ENCODE results near the gene TTLL11.

DNA sequence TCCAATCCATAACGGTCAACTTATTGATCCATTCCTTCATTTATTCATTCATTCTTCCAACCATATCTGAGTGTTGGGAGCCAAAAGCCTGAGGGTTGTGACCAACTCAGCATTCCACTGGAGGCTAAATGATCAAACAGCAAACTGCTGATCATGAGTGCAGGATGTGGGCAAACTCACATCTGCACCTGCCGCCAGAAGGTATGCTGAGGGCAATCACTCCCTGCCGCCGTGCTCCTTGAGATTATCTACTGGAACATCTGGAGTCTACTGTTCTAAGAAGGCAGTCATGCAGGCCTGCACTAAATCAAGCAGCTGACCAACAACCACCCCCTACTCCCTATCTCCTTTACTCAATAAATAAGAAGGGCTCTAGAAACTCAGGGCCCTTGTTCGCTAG is 184.0 kb downstream of the TTLL11 start:
- TF ChIP-seq, protein P1, sequence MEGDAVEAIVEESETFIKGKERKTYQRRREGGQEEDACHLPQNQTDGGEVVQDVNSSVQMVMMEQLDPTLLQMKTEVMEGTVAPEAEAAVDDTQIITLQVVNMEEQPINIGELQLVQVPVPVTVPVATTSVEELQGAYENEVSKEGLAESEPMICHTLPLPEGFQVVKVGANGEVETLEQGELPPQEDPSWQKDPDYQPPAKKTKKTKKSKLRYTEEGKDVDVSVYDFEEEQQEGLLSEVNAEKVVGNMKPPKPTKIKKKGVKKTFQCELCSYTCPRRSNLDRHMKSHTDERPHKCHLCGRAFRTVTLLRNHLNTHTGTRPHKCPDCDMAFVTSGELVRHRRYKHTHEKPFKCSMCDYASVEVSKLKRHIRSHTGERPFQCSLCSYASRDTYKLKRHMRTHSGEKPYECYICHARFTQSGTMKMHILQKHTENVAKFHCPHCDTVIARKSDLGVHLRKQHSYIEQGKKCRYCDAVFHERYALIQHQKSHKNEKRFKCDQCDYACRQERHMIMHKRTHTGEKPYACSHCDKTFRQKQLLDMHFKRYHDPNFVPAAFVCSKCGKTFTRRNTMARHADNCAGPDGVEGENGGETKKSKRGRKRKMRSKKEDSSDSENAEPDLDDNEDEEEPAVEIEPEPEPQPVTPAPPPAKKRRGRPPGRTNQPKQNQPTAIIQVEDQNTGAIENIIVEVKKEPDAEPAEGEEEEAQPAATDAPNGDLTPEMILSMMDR (IDR thresholded peaks at IDR 0.05; ENCODE audit: low read depth, low read length, poor library complexity, severe bottlenecking) = no peak
- TF ChIP-seq EZH2phosphoT487 (IDR thresholded peaks at IDR 0.05; ENCODE audit: borderline replicate concordance, low read length) = no peak

Data from DOHH2 (cell line).